SK-N-SH treated with all-trans-retinoic acid at 6 μM for 48 hours (cell line): ENCODE data around the gene RAB36.

Experiments
- ATAC-seq: fragments of 200-7000 bp; cut with Tn5 transposase; 3 replicates; pipeline ENCODE4 v1.9.1; 2020; ENCODE audit warnings: mild to moderate bottlenecking, moderate library complexity
- ARNTL ChIP-seq: fragments of 450-650 bp; formaldehyde crosslinking; IDR thresholded peaks from 2 replicates; pipeline ENCODE4 v1.5.0; 2020; ENCODE audit warnings: low read depth, mild to moderate bottlenecking, moderate library complexity, borderline replicate concordance
- BACH2 ChIP-seq: fragments of 250-450 bp; sonication (Bioruptor Pico); IDR thresholded peaks from 2 replicates; pipeline ENCODE4 v1.9.0; 2021; ENCODE audit warnings: mild to moderate bottlenecking, borderline replicate concordance
- CREB5 ChIP-seq: fragments of 250-450 bp; sonication (Bioruptor Pico); IDR thresholded peaks from 2 replicates; pipeline ENCODE4 v1.5.1; 2020; ENCODE audit warnings: low read depth, mild to moderate bottlenecking, moderate library complexity
- CSDC2 ChIP-seq: fragments of 250-450 bp; sonication (Bioruptor Pico); IDR thresholded peaks from 2 replicates; pipeline ENCODE4 v1.5.0; 2020; ENCODE audit warnings: mild to moderate bottlenecking, moderate library complexity
- CSRNP3 ChIP-seq: fragments of 250-450 bp; sonication (Bioruptor Pico); IDR thresholded peaks from 2 replicates; pipeline ENCODE4 v1.5.1; 2021; ENCODE audit warnings: mild to moderate bottlenecking, moderate library complexity
- PATZ1 ChIP-seq: fragments of 250-450 bp; sonication (Bioruptor Pico); IDR thresholded peaks from 2 replicates; pipeline ENCODE4 v1.8.0; 2020; ENCODE audit warnings: mild to moderate bottlenecking, moderate library complexity, borderline replicate concordance
- POU6F1 ChIP-seq: fragments of 250-450 bp; sonication (Bioruptor Pico); IDR thresholded peaks from 2 replicates; pipeline ENCODE4 v1.8.0; 2021; ENCODE audit warnings: low read depth, mild to moderate bottlenecking, moderate library complexity, borderline replicate concordance
- RARB ChIP-seq: fragments of 250-450 bp; sonication (Bioruptor Pico); IDR thresholded peaks from 2 replicates; pipeline ENCODE4 v1.8.0; 2021; ENCODE audit warnings: mild to moderate bottlenecking, moderate library complexity
- TCF4 ChIP-seq: fragments of 250-450 bp; sonication (Bioruptor Pico); IDR thresholded peaks from 2 replicates; pipeline ENCODE4 v1.8.0; 2021; ENCODE audit warnings: mild to moderate bottlenecking, moderate library complexity, borderline replicate concordance
- TOX ChIP-seq: fragments of 250-450 bp; sonication (Bioruptor Pico); IDR thresholded peaks from 2 replicates; pipeline ENCODE4 v1.8.0; 2021; ENCODE audit warnings: mild to moderate bottlenecking, moderate library complexity, borderline replicate concordance
- TSHZ2 ChIP-seq: fragments of 250-450 bp; sonication (Bioruptor Pico); IDR thresholded peaks from 2 replicates; pipeline ENCODE4 v1.5.0; 2020; ENCODE audit warnings: mild to moderate bottlenecking, moderate library complexity
- ZC3H10 ChIP-seq: fragments of 250-450 bp; sonication (Bioruptor Pico); IDR thresholded peaks from 2 replicates; pipeline ENCODE4 v1.5.1; 2021; ENCODE audit warnings: mild to moderate bottlenecking, moderate library complexity
- ZFP3 ChIP-seq: fragments of 250-450 bp; sonication (Bioruptor Pico); IDR thresholded peaks from 2 replicates; pipeline ENCODE4 v1.5.0; 2020; ENCODE audit warnings: mild to moderate bottlenecking, moderate library complexity
- ZFP30 ChIP-seq: fragments of 450-650 bp; formaldehyde crosslinking; IDR thresholded peaks from 2 replicates; pipeline ENCODE4 v1.5.0; 2022; ENCODE audit warnings: mild to moderate bottlenecking, moderate library complexity
- ZNF565 ChIP-seq: fragments of 450-650 bp; formaldehyde crosslinking; conservative IDR thresholded peaks from 2 replicates; pipeline ENCODE4 v1.5.0; 2020; ENCODE audit warnings: low read depth, mild to moderate bottlenecking, moderate library complexity
- ZNF8 ChIP-seq: fragments of 450-650 bp; formaldehyde crosslinking; IDR thresholded peaks from 2 replicates; pipeline ENCODE4 v1.5.0; 2020; ENCODE audit warnings: mild to moderate bottlenecking, moderate library complexity

RAB36 gene

GRCh38 chr22:23125512-23126103, 19.7 kb upstream of the RAB36 start:
- ATAC-seq, result no peak
- TF ChIP-seq RARB (CRISPR knock-in tag) (no peak), ARNTL (CRISPR knock-in tag) (no peak), CREB5 (CRISPR knock-in tag) (no peak), ZFP30 (CRISPR knock-in tag) (no peak), ZFP3 (CRISPR knock-in tag) (no peak), BACH2 (CRISPR knock-in tag) (no peak), PATZ1 (CRISPR knock-in tag) (no peak), ZC3H10 (CRISPR knock-in tag) (no peak), ZNF565 (CRISPR knock-in tag) (no peak), TOX (CRISPR knock-in tag) (no peak), CSDC2 (no peak), ZNF8 (CRISPR knock-in tag) (no peak)

GRCh38 chr22:23126165-23127054, 18.9 kb upstream of the RAB36 start:
- ATAC-seq, result no peak
- TF ChIP-seq ZNF565 (CRISPR knock-in tag) (no peak), ZC3H10 (CRISPR knock-in tag) (no peak), POU6F1 (no peak), TCF4 (CRISPR knock-in tag) (no peak)

GRCh38 chr22:23127055-23127756, 18.1 kb upstream of the RAB36 start:
- TF ChIP-seq PATZ1 (CRISPR knock-in tag), result no peak
- TF ChIP-seq CSDC2, result no peak
- no peak for TF ChIP-seq TSHZ2 (CRISPR knock-in tag)
- no peak for TF ChIP-seq CREB5 (CRISPR knock-in tag)
- no peak for TF ChIP-seq TCF4 (CRISPR knock-in tag)
- no peak for TF ChIP-seq CSRNP3 (CRISPR knock-in tag)
- no peak for ATAC-seq
